NCI-H2171 treated with DMSO at 0.1 percent for 48 hours (cell line): Measurements from ENCODE around the gene SOX6.

Experiments used
- DNase-seq: peaks from one replicate; lab custom pipeline; 2025; lab: John Stamatoyannopoulos, UW

SOX6 gene

GRCh38 chr11:16276251-16276650 lies 80.1 kb downstream of the SOX6 start:
- no peak for DNase-seq

- DNase-seq: no peak
These were observed 85.1 kb downstream of the SOX6 start for GRCh38 chr11:16271258-16271657.

- no peak for DNase-seq
These were observed 90.3 kb downstream of the SOX6 start for GRCh38 chr11:16266021-16266420.

- no peak for DNase-seq
These were observed 91.3 kb downstream of the SOX6 start for GRCh38 chr11:16265022-16265421.

- no peak for DNase-seq
These were observed 93.7 kb downstream of the SOX6 start for GRCh38 chr11:16262645-16262955.

- DNase-seq: no peak
These were observed 94.3 kb downstream of the SOX6 start for GRCh38 chr11:16261836-16262644.

GRCh38 chr11:16252373-16252772 lies 104.0 kb downstream of the SOX6 start:
- no peak for DNase-seq

- DNase-seq: no peak
These were observed 108.1 kb downstream of the SOX6 start for GRCh38 chr11:16248248-16248647.

GRCh38 chr11:16242806-16243205 lies 113.5 kb downstream of the SOX6 start:
- DNase-seq: no peak

- DNase-seq: no peak
These were observed 115.7 kb downstream of the SOX6 start for GRCh38 chr11:16240687-16241086.

- DNase-seq: no peak
These were observed 116.9 kb downstream of the SOX6 start for GRCh38 chr11:16239141-16240105.

GRCh38 chr11:16226245-16226644 lies 130.1 kb downstream of the SOX6 start:
- DNase-seq: no peak

- no peak for DNase-seq
These were observed 130.7 kb downstream of the SOX6 start for GRCh38 chr11:16225623-16226022.

GRCh38 chr11:16223558-16223957 lies 132.8 kb downstream of the SOX6 start:
- DNase-seq: no peak

- DNase-seq: no peak
These were observed 138.7 kb downstream of the SOX6 start for GRCh38 chr11:16217631-16218030.

GRCh38 chr11:16216831-16217230 lies 139.5 kb downstream of the SOX6 start:
- no peak for DNase-seq

GRCh38 chr11:16215352-16215751 lies 141.0 kb downstream of the SOX6 start:
- no peak for DNase-seq

GRCh38 chr11:16211407-16211806 lies 144.9 kb downstream of the SOX6 start:
- no peak for DNase-seq

GRCh38 chr11:16204261-16204660 lies 152.1 kb downstream of the SOX6 start:
- DNase-seq: no peak

GRCh38 chr11:16195651-16196050 lies 160.7 kb downstream of the SOX6 start:
- no peak for DNase-seq

- no peak for DNase-seq
These were observed 161.8 kb downstream of the SOX6 start for GRCh38 chr11:16194566-16194965.

GRCh38 chr11:16193897-16194381 lies 162.4 kb downstream of the SOX6 start:
- DNase-seq: no peak

GRCh38 chr11:16191868-16192240 lies 164.5 kb downstream of the SOX6 start:
- DNase-seq: no peak
